ENCODE measurements around the gene MYO1E.

DNA sequence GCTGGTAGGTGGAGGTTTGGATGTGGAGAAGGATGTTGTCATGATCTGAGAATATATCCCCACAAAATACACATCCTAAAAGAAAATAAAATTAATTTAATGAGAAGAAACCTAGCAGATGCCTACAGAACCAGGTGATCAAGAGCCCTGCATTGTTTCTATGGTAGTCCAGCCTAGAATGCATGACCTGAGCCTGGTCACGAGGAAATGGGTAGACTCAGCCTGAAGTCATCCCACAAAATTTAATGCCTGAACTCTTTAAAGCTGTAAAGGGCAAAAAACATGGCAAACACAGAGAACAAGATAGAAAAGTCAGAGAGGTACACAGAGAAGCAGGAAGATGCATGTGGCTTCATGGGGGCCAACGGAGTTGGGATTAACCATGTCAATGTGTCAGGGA lies 130.0 kb downstream of the MYO1E start:
- TF ChIP-seq, protein P1, sequence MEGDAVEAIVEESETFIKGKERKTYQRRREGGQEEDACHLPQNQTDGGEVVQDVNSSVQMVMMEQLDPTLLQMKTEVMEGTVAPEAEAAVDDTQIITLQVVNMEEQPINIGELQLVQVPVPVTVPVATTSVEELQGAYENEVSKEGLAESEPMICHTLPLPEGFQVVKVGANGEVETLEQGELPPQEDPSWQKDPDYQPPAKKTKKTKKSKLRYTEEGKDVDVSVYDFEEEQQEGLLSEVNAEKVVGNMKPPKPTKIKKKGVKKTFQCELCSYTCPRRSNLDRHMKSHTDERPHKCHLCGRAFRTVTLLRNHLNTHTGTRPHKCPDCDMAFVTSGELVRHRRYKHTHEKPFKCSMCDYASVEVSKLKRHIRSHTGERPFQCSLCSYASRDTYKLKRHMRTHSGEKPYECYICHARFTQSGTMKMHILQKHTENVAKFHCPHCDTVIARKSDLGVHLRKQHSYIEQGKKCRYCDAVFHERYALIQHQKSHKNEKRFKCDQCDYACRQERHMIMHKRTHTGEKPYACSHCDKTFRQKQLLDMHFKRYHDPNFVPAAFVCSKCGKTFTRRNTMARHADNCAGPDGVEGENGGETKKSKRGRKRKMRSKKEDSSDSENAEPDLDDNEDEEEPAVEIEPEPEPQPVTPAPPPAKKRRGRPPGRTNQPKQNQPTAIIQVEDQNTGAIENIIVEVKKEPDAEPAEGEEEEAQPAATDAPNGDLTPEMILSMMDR (IDR thresholded peaks at IDR 0.05) = no peak
- no peak for TF ChIP-seq ZFX (IDR thresholded peaks at IDR 0.05; ENCODE audit: borderline replicate concordance)
